Neural crest cell (in vitro differentiated cells): ENCODE results near the gene ZNF410. TPM values are rescaled to one million over a fixed set of nuclear protein-coding genes. Genes with fewer than 3 reads are reported as not detected.
"Not testable (repeated sequence)": the region's sequence is repeated elsewhere in the genome, so short reads cannot be mapped to it uniquely, and the experiment has no call there.

ENCODE experiments used
- DNase-seq: peaks from one replicate; pipeline ENCODE4 v3.0.0; 2021; ENCODE audit warnings: low read depth, mixed read lengths, low spot score
- H3K27ac Mint-ChIP-seq: one replicate; pipeline ENCODE4 v1.8.0; 2021; ENCODE audit warnings: mild to moderate bottlenecking, mixed read lengths; ENCODE audit not compliant: unreplicated experiment
- H3K27me3 Mint-ChIP-seq: 2 replicates; pipeline ENCODE4 v1.8.0; 2021; ENCODE audit warnings: low read depth, mild to moderate bottlenecking, mixed read lengths
- H3K36me3 Mint-ChIP-seq: 2 replicates; pipeline ENCODE4 v1.8.0; 2021; ENCODE audit warnings: low read depth, mild to moderate bottlenecking, mixed read lengths
- H3K4me1 Mint-ChIP-seq: 2 replicates; pipeline ENCODE4 v1.8.0; 2021; ENCODE audit warnings: mixed read lengths
- H3K4me3 Mint-ChIP-seq: one replicate; pipeline ENCODE4 v1.8.0; 2021; ENCODE audit warnings: mild to moderate bottlenecking, mixed read lengths
- H3K9me3 Mint-ChIP-seq: 2 replicates; pipeline ENCODE4 v1.8.0; 2021; ENCODE audit warnings: mixed read lengths
- total RNA-seq: library from RNA; stranded (reverse); gene quantifications from 2 replicates; pipeline ENCODE4 v1.2.1, GENCODE V29; 2021
- TF ChIP-seq, protein P1 (sequence below): fragments of 200-600 bp; sonication (generic); conservative IDR thresholded peaks from 2 replicates; pipeline ENCODE4 v1.5.0; 2021; ENCODE audit warnings: antibody characterized with exemption, mild to moderate bottlenecking

The ZNF410 gene
- total RNA-seq, 1 donor from 2014 or later = 53.0 TPM

DNA sequence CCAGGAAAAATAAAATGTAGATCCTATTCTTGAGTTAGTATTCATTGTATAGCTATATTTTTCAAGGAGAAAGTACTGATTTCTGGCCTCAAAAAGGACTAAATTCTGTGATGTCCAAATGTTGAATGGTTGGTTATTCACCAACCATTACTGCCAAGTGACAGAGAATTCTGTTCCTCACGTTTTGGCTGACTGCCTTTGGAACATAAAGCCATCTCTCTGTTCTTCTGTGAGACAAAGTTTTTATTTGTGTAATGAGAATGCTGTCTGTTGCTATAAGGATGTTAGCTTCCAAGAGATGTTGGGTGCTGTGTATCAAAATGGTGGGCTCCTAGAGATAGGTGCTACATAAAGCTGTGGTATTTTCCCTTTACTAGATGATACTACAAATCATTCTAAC is 9.3 kb downstream of the ZNF410 start:
- H3K36me3 Mint-ChIP-seq = peaks cover 12% of the 10 kb centered on the region
- no peaks in the 10 kb centered on the region for H3K9me3 Mint-ChIP-seq

DNA sequence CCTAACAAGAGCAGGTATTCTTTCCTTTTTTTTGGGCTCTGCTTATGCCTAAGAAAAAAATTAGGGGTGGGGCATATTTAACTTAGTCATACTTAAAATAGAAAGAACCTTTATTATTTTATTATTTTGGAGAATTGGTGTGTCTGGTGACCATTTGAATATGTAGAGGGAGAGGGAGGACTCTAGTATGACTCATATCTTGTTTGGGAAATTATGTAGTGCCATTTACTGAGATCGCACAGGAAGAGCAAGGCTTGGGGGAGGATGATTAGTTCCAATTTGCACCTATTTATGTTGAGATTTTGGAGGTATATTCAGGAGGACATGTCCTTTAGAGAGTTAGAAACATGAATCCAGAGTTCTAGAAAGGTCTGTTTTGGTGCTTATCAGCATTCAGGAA is 9.9 kb downstream of the ZNF410 start:
- DNase-seq = no peak
- TF ChIP-seq, protein P1, sequence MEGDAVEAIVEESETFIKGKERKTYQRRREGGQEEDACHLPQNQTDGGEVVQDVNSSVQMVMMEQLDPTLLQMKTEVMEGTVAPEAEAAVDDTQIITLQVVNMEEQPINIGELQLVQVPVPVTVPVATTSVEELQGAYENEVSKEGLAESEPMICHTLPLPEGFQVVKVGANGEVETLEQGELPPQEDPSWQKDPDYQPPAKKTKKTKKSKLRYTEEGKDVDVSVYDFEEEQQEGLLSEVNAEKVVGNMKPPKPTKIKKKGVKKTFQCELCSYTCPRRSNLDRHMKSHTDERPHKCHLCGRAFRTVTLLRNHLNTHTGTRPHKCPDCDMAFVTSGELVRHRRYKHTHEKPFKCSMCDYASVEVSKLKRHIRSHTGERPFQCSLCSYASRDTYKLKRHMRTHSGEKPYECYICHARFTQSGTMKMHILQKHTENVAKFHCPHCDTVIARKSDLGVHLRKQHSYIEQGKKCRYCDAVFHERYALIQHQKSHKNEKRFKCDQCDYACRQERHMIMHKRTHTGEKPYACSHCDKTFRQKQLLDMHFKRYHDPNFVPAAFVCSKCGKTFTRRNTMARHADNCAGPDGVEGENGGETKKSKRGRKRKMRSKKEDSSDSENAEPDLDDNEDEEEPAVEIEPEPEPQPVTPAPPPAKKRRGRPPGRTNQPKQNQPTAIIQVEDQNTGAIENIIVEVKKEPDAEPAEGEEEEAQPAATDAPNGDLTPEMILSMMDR = no peak
- Mint-ChIP-seq H3K4me3 (no peak overlapping the region), H3K27me3 (no peaks in the 10 kb centered on the region), H3K9me3 (no peaks in the 10 kb centered on the region), H3K4me1 (no peaks in the 10 kb centered on the region), H3K27ac (no peak overlapping the region), H3K36me3 (peaks cover 12% of the 10 kb centered on the region)

More for the DNA sequence above, 9.3 kb downstream of the ZNF410 start:
- H3K4me1 Mint-ChIP-seq = no peaks in the 10 kb centered on the region
- H3K27ac Mint-ChIP-seq = no peak overlapping the region
- DNase-seq = no peak
- H3K4me3 Mint-ChIP-seq = no peak overlapping the region
- no peaks in the 10 kb centered on the region for H3K27me3 Mint-ChIP-seq
- TF ChIP-seq, protein P1 = no peak

DNA sequence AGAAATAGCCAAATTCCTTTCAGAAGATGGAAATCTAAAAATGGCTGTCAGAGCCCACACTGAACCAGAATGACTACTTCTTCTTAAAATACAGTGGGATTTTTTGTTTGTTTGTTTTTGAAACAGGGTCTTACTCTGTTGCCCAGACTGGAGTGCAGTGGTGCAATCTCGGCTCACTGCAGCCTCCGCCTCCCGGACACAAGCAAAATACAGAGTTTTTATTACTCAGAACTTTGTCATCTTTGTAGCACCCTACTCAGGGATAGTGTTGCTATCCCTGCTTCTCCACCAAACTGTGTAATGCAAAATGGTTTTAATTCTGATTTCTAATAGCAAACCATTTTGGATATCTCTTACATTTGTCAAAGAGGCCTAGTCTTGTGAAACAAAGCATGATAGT is 16.4 kb downstream of the ZNF410 start:
- no peaks in the 10 kb centered on the region for H3K4me1 Mint-ChIP-seq

DNA sequence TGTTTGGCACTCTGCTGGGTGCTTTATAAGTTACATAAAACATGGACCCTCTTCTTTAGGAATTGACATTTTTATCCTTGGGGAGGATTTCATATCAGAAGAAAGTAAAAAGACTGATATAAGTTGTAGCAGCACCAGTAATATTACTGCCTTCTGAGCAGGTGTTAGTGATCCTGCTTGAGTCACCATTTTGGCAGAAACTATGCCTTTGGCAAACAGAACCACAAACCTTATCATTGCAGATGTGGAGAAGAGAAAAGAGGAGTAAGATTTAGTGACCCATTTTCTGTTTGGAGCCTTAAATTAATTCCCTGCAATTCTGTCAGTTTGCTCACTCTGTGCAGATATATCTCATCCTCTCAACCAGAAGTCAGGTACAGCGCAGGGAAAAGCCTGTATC is 23.0 kb downstream of the ZNF410 start:
- H3K27ac Mint-ChIP-seq = no peak overlapping the region

More for the DNA sequence above, 16.4 kb downstream of the ZNF410 start:
- Mint-ChIP-seq H3K27ac (no peak overlapping the region), H3K4me3 (no peak overlapping the region), H3K9me3 (no peaks in the 10 kb centered on the region), H3K36me3 (peaks cover 5% of the 10 kb centered on the region), H3K27me3 (no peaks in the 10 kb centered on the region)
- TF ChIP-seq, protein P1 = no peak
- DNase-seq = no peak

DNA sequence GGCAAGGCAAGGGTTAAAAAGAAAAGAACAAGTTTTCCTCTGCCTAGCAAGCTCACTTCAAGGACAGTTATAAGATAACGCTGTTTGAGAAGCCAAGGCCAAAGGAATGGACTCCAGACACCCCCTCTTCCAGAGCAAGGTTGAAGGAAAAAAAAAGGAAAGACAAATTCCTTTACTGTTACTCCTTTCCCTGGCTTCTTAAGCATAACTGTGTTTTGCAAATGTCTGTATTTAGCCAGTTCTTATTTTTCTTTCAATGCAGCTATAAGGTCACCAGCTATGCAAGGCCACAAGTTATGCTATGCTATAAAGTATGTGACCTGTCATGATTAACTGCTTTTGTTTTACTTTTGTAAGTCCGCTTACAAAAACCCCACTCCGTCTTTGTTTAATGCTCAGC is 26.6 kb downstream of the ZNF410 start:
- Mint-ChIP-seq H3K4me1 (no peaks in the 10 kb centered on the region), H3K9me3 (no peaks in the 10 kb centered on the region), H3K27ac (no peak overlapping the region), H3K36me3 (peaks cover 25% of the 10 kb centered on the region), H3K4me3 (no peak overlapping the region), H3K27me3 (no peaks in the 10 kb centered on the region)
- TF ChIP-seq, protein P1 = no peak
- no peak for DNase-seq

More for the DNA sequence above, 23.0 kb downstream of the ZNF410 start:
- Mint-ChIP-seq H3K27me3 (no peaks in the 10 kb centered on the region), H3K9me3 (no peaks in the 10 kb centered on the region), H3K4me3 (no peak overlapping the region), H3K36me3 (peaks cover 28% of the 10 kb centered on the region), H3K4me1 (no peaks in the 10 kb centered on the region)
- no peak for DNase-seq
- TF ChIP-seq, protein P1 = no peak

DNA sequence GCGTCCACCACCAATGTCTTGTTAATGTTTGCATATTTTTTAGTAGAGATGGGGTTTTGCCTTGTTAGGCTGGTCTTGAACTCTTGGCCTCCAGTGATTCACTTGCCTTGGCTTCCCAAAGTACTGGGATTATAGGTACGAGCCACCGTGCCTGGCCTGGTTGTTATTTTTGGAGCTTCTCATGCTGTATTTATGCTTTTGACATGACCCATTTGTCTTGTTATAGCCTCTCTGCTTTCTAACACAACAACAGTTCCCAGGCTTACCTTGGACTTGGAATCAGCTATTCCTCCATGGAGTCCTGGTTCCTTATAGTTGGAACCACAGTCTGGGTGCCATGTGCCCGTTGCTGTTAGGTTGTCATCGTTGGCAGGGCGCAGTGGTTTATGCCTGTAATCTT is 29.7 kb downstream of the ZNF410 start:
- Mint-ChIP-seq H3K27ac (no peak overlapping the region), H3K9me3 (no peaks in the 10 kb centered on the region), H3K36me3 (peaks cover 15% of the 10 kb centered on the region), H3K4me3 (no peak overlapping the region), H3K4me1 (no peaks in the 10 kb centered on the region), H3K27me3 (no peaks in the 10 kb centered on the region)
- no peak for DNase-seq
- TF ChIP-seq, protein P1 = no peak

DNA sequence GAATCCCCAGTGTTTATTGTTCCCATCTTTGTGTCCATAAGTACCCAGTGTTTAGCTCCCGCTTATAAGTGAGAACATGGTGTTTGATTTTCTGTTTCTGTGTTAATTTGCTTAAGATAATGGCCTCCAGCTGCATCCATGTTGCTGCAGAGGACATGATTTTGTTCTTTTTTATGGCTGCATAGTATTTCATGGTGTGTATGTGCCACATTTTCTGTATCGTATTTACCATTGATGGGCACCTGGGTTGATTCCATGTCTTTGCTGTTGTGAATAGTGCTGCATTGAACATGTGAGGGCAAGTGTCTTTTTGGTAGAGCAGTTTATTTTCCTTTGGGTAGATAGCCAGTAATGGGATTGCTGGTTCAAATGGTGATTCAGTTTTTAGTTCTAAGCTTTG is 32.8 kb downstream of the ZNF410 start:
- H3K27me3 Mint-ChIP-seq, H3K27ac Mint-ChIP-seq, H3K4me1 Mint-ChIP-seq, H3K4me3 Mint-ChIP-seq, H3K9me3 Mint-ChIP-seq, DNase-seq, H3K36me3 Mint-ChIP-seq: not testable (repeated sequence)
